Effector CD4-positive, alpha-beta T cell (primary cell): Measurements from ENCODE around the gene ACKR2.

Experiments
- DNase-seq: peaks from one replicate; pipeline ENCODE4 v3.0.0-alpha.2; 2020
- total RNA-seq: gene quantifications from one replicate; lab custom pipeline; 2026; lab: John Stamatoyannopoulos, UW

The ACKR2 gene
- 0.75 reads per million for total RNA-seq

DNA sequence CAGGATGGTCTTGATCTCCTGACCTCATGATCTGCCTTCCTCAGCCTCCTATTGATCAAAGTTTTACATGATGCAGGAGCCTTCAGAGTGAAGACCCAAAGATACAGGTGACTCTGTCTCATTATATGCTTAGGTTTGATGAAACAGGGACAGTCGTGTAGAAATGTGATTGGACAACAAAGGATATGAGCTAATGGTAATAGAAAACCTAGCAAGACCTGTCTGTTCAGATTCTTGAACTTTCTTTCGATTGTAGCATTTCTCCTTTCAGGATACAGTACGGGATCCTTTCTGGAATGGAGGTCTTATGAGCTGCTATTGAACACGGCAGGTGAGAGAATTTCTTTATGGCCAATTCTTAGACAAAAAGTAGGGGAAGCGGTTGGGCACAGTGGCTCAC is at the start of gene ACKR2:
Gene ACKR2 (plus strand): TSS at position 244 of the 400 bp plus-strand sequence. CDS start 55,058 bp downstream, outside the sequence.
- DNase-seq: no peak

DNA sequence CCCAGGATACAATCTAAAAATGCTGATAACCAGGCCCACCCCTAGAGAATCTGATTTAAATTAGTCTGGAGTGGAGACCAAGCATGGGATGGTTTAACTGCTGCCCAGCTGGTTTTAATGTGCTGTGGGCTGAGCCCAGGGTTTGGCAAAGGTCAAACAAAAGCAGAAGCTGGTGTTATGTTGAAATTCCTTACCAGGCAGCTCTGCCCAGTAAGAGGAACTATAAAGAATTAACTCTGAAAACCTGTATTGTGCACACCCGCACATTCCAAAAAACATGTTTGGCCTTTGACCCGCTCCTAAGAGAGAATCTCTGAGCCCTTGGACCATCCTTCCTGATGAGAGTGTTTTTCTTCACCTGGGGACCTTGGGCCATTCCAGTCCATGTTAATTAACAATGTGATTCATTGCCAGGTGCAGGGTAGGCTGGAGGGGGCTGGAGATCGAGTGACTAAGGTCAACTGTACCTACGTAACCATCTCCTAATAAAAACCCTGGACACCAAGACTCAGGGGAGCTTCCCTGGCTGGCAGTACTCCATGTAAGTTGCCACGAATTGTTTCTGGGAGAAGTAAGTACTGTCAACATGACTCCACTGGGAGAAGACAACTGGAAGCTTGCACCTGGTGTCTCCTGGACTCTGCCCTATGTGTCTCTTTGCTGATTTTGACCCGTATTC is 47.1 kb upstream of the ACKR2 start:
- DNase-seq: no peak

- no peak for DNase-seq
These were observed 46.2 kb upstream of the ACKR2 start for GRCh38 chr3:42763021-42763420.

- DNase-seq: no peak
These were observed 45.1 kb upstream of the ACKR2 start for GRCh38 chr3:42764115-42764514.

- DNase-seq: no peak
These were observed 44.5 kb upstream of the ACKR2 start for GRCh38 chr3:42764561-42765295.

- no peak for DNase-seq
These were observed 39.6 kb upstream of the ACKR2 start for GRCh38 chr3:42769477-42770131.

DNA sequence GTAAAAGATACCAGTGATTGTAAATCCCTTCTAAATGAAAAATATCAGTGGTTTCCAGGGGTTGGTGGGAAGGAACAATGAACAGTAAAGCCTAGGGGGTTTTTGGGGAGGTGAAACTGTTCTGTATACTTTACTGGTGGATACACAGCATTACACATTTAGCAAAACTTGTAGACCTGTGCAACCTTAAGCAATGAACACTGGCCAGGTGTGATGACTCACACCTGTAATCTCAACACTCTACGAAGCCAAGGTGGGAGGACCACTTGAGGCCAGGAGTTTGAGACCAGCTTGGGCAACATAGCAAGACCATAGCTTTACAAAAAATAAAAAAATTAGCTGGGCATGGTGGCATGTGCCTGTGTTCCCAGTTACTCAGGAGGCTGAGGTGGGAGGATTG is 38.0 kb upstream of the ACKR2 start:
- no peak for DNase-seq

DNA sequence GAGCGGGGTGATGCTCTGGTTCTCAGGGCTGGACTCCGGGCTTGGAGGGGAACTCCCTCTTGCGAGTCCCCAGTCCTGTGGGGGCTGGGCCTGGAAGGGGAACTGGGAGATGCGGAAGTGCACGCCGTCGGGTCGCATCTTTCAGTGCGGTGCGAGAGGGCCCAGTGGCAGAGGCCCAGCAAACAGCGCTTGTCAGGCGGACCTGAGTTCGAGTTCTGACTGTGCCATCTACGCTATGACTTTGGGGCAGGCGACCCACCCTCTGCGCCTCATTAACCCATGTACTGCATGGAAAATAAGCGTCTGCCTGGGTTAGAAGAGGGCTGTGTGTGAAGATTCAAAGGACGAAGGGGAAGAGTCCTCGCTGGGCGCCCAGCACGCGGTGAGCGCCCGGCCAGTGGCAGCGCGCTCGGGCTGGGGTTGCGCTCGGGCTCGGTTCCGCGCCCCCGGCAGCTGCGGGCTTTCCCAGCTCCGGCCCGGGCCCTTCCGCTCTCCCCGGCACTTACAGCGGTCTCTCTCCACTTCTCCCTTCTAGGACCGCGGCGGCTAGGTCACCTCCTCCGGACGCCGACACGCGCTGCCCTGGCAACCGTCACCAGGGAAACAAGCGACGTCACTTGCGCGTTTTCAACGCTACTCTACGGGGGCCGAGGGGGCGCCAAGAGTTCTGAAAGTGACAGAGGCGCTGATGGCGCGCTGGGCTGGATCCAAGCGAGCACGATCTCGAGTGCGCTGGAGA is 36.4 kb upstream of the ACKR2 start, which contains the start of gene CCDC13:
Gene CCDC13 (minus strand): TSS at position 584 of the 739 bp plus-strand sequence. CDS start 14,908 bp downstream, outside the sequence.
- peak; percentile 73 for DNase-seq

DNA sequence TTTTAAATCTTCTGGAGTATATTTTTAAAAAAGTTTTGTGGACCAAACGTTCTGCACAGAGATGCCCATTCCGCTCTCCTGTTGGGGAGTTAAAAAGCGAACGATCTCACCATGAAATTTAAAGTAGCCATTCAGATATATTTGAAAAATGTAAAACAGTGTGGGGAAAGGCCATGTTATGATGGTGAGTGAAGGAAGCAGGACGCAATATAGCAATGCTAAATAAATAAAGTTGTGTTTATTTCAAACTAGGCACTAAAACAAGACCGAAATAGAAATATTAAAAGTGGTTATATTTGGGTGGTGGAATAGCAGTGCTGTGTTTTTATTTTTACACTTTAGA is 35.9 kb upstream of the ACKR2 start:
- no peak for DNase-seq

DNA sequence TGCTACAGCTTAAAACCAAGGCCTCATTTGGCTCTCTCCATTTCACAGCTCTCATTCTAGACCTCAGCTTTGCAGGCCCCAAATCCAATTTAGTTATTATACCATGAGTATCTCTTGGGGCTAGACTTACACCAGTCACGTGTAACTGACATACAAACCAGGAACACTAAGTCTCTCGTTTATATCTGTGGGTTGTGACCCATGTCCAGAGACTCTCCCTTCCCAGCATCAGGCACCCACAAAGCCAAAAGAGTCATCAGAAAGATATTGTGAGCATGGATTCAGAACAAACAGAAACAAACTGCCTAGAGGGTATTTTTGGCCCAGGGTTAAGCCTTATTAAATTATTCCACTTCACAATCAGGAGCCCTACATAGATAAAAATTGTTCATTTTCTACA is 30.6 kb upstream of the ACKR2 start:
- no peak for DNase-seq

DNA sequence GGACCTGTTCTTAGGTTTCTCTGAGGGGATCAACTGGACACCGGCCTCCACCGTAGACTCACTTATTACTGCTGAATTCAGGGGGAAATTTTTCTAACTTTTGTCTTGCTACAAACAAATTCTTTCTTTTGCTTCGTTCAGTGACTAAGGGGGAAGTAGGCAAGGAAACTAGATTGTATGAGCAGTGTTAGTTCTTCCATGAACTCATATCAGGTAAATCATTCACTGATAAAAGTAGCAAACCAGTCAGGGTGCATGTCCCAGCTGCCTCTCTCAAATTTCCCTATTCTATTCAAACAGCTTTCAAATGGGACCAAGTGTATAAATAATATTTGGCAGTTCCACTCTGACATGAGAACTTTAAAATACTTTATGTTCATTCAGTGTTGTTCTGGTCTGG is 28.8 kb upstream of the ACKR2 start:
- DNase-seq: no peak

- peak; percentile 40 for DNase-seq
These were observed 28.1 kb upstream of the ACKR2 start for GRCh38 chr3:42780892-42781700.

DNA sequence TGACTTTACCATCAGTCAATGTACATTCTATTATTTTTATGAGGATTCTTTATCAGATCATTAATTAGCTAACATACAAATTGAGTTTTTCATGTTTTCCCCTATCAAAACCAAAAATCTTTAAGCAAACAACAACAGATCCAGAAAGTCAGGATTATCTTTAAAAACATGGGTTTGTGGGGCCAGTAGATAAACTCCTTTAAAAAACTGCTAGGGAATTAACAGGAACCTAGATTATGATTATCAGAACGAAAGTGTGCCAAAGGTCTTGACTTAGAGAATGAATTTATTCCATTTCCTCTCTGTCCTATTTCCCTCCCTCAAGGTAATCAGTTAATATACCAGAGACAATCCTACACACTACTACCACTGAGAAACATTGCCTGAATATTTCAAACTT is 23.0 kb upstream of the ACKR2 start:
- no peak for DNase-seq

DNA sequence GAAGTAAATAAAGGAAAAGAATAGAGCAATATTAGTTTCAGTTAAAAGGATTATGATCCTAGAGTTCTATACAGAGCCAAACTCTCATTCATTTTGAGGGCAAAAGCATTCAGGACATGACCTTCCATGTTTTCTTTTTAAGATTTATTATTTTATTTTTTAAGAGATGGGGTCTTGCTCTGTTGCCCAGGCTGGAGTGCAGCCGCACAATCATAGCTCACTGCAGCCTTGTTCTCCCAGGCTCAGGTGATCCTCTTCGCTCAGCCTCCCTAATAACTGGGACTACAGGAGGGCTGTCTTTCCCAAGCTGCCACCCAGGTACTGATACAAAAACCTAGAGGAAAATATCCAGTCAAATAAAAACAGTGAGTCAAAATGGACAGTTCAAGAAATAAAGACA is 22.6 kb upstream of the ACKR2 start:
- DNase-seq: no peak

DNA sequence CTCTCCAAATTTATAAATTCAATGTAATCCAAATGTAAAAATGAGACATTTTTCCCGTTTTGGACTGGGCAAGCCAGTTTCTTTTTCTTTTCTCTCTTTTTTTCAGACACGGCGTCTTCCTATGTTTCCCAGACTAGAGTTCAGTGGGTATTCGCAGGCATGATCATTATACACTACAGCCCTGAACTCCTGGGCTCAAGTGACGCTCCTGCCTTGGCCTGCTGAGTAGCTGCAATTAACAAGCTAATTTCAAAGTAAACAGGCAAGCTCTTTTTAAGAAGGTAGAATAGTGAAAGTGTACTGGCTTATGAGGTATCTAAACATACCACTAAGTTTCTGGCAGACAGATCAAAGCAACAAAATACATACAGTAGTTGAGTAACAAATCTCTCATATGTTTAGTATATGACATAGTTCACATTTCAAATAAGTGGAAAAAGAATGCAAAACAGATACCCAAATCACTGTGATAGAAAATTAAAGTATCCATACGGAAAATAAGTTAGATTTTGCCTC is 18.5 kb upstream of the ACKR2 start:
- DNase-seq: no peak

- DNase-seq: no peak
These were observed 13.5 kb upstream of the ACKR2 start for GRCh38 chr3:42795621-42796181.

GRCh38 chr3:42796332-42796885 is 12.8 kb upstream of the ACKR2 start:
- no peak for DNase-seq

DNA sequence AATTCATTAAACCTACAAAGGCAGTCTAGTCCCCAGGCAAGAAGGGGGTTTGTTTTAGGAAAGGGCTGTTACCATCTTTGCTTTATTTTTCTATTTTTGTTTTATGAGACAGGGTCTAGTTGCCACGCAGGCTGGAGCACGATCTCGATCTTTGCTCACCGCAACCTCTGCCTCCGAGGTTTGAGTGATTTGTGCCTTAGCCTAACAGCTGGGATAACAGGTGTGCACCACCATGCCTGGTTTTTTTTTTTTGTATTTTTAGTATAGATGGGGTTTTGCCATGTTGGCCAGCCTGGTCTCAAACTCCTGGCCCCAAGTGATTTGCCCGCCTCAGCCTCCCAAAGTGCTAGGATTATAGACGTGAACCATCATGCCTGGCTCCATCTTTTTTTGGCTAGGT is 9.9 kb upstream of the ACKR2 start:
- no peak for DNase-seq

DNA sequence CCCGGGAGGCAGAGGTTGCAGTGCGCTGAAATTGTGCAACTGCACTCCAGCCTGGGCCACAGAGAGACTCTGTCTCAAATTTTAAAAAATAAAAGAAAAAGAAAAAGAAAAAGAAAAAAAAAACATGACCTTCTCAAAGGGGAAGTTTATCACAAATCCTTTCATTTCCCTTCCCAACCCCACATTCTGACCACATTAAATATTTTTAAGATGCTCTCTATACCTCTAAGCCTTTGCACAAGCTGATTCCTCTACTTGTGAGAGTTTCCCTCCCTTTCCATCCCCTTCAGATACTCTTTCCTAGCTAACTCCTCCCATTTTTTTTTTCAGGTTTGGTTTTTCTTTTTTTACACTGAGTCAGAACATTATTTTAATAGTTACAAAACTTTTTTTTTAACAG is 9.0 kb upstream of the ACKR2 start:
- DNase-seq: no peak

- no peak for DNase-seq
These were observed 8.1 kb upstream of the ACKR2 start for GRCh38 chr3:42801048-42801620.

DNA sequence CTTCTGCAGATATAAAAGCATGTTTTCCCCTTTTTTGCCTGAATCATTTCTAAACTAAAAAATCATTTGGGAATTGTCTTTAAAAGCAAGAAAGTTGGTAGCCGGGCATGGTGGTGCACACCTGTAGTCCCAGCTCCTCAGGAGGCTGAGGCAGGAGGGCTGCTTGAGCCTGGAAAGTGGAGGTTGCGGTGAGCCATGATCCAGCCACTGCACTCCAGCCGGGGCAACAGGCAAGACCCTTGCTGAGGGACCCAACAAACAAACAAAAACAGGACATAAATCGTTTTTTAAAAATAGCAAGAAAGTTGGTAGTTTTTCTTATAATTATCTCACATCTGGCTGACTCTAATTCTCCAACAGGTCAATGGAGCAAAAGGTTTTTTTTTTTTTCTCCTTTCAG is 7.5 kb upstream of the ACKR2 start:
- DNase-seq: no peak
